IPS-NIHi7 (cell line): Measurements from ENCODE around the gene GRID1.
"Not testable (repeated sequence)": the region's sequence is repeated elsewhere in the genome, so short reads cannot be mapped to it uniquely, and the experiment has no call there.

ENCODE experiments used
- DNase-seq: peaks from one replicate; pipeline ENCODE4 v3.0.0; 2012; ENCODE audit warnings: mixed read lengths; ENCODE audit errors: extremely low spot score

Gene GRID1

GRCh38 chr10:86038371-86038770 is 328.2 kb downstream of the GRID1 start:
- DNase-seq: no peak

GRCh38 chr10:86037096-86037495 is 329.5 kb downstream of the GRID1 start:
- DNase-seq: no peak

GRCh38 chr10:86036544-86036831 is 330.1 kb downstream of the GRID1 start:
- DNase-seq: no peak

- DNase-seq: no peak
Observed at GRCh38 chr10:86035791-86036543, 330.6 kb downstream of the GRID1 start.

GRCh38 chr10:86034710-86035109 is 331.9 kb downstream of the GRID1 start:
- DNase-seq: no peak

GRCh38 chr10:86033581-86033980 is 333.0 kb downstream of the GRID1 start:
- DNase-seq: no peak

- DNase-seq: not testable (repeated sequence)
Observed at GRCh38 chr10:86032087-86032486, 334.5 kb downstream of the GRID1 start.

GRCh38 chr10:86030312-86030711 is 336.3 kb downstream of the GRID1 start:
- no peak for DNase-seq

- no peak for DNase-seq
Observed at GRCh38 chr10:86027346-86027745, 339.2 kb downstream of the GRID1 start.

- DNase-seq: no peak
Observed at GRCh38 chr10:86025509-86025908, 341.1 kb downstream of the GRID1 start.

- peak; percentile 59 for DNase-seq
Observed at GRCh38 chr10:86024281-86025041, 342.1 kb downstream of the GRID1 start.

- DNase-seq: no peak
Observed at GRCh38 chr10:86023931-86024280, 342.7 kb downstream of the GRID1 start.

GRCh38 chr10:86023336-86023735 is 343.3 kb downstream of the GRID1 start:
- no peak for DNase-seq

GRCh38 chr10:86022906-86023305 is 343.7 kb downstream of the GRID1 start:
- DNase-seq: no peak

GRCh38 chr10:86020134-86020533 is 346.5 kb downstream of the GRID1 start:
- no peak for DNase-seq

- DNase-seq: no peak
Observed at GRCh38 chr10:86019141-86019540, 347.5 kb downstream of the GRID1 start.

- DNase-seq: no peak
Observed at GRCh38 chr10:86018735-86019058, 347.9 kb downstream of the GRID1 start.

GRCh38 chr10:86017841-86018734 is 348.5 kb downstream of the GRID1 start:
- no peak for DNase-seq

- DNase-seq: no peak
Observed at GRCh38 chr10:86013568-86013967, 353.0 kb downstream of the GRID1 start.

GRCh38 chr10:86007171-86007570 is 359.4 kb downstream of the GRID1 start:
- DNase-seq: no peak

- DNase-seq: no peak
Observed at GRCh38 chr10:86004337-86004736, 362.3 kb downstream of the GRID1 start.

- DNase-seq: no peak
Observed at GRCh38 chr10:86003201-86003621, 363.4 kb downstream of the GRID1 start.

- DNase-seq: no peak
Observed at GRCh38 chr10:86001521-86001920, 365.1 kb downstream of the GRID1 start.
